HG03457 (cell line): ENCODE results near the gene AGK.

ENCODE experiments used
- ATAC-seq: cut with Tn5 transposase; IDR thresholded peaks from one replicate; pipeline ENCODE4 v1.9.1; 2021; ENCODE audit warnings: moderate number of reproducible peaks; ENCODE audit not compliant: unreplicated experiment

The AGK gene, protein sequence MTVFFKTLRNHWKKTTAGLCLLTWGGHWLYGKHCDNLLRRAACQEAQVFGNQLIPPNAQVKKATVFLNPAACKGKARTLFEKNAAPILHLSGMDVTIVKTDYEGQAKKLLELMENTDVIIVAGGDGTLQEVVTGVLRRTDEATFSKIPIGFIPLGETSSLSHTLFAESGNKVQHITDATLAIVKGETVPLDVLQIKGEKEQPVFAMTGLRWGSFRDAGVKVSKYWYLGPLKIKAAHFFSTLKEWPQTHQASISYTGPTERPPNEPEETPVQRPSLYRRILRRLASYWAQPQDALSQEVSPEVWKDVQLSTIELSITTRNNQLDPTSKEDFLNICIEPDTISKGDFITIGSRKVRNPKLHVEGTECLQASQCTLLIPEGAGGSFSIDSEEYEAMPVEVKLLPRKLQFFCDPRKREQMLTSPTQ

DNA sequence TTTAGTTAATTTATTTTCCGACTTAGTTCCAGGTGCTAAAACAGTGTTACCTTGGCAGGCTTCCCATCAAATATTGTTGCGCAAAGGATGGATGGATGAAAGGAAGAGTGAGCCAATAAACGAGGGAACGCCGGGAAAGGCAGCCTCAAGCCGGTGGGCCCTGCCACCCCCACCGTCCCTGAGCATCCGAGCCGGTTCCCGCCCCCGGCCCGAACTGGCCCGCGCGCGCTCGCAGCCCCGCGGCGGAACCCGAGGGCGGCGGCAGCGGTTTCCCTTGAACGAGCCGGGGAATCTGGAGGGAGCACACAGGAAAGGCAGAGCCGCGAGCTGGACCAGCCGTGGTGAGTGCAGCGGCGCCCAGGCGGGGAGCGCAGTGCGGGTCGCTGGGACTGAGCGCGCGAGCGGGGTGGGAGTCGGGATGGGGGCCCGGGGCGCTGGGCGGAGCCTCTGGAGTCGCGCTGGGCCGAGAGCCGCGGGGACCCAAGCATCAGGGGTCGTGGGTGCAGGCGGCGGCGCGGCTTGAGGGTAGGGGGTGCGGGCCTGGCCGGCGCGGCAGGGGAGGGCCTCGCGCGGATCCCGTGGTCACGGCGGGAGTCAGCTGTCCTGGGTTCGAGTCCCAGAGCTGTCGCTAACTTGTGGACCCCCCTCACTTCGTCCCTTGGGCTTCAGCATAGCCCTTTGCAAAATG is at the start of gene AGK:
TSS of gene AGK (plus strand) at position 317 of the 688 bp plus-strand sequence. CDS start 4,057 bp downstream, outside the sequence.
- peak; percentile 83 for ATAC-seq

DNA sequence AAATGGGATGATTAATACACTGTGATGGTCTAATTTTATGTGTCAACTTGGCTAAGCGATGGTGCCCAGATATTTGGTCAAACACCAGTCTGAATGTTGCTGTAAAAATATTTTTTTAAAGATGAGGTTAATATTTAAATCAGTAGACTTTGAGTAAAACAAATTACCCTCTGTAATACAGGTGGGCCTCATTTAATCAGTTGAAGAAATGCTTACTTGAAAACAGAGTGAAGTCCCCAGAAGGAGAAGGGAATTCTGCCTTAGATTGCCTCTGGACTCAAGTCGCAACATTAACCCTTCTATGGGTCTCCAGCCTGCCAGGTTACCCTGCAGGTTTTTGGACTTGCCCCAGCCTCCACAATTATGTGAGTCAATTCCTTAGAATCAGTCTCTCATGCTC is 49.8 kb upstream of the AGK start:
- ATAC-seq: no peak

DNA sequence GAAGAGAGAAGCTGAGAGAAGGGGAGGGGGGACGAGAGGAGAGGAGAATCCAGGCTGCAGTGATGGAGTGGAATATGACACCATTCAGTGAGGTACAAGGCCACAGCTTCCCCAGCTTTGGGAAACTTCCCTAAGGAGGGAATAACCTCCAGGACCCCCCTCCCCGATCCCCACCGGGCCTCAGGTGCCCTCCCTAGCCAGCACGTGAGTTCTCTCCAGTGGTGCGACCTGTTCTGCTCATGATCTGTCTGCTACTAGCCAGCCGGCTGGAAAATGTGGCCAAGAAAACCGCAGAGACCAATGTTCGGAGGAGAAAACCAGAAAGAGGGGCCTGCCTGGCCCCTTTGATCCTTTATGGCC is 39.9 kb upstream of the AGK start:
- ATAC-seq: no peak

DNA sequence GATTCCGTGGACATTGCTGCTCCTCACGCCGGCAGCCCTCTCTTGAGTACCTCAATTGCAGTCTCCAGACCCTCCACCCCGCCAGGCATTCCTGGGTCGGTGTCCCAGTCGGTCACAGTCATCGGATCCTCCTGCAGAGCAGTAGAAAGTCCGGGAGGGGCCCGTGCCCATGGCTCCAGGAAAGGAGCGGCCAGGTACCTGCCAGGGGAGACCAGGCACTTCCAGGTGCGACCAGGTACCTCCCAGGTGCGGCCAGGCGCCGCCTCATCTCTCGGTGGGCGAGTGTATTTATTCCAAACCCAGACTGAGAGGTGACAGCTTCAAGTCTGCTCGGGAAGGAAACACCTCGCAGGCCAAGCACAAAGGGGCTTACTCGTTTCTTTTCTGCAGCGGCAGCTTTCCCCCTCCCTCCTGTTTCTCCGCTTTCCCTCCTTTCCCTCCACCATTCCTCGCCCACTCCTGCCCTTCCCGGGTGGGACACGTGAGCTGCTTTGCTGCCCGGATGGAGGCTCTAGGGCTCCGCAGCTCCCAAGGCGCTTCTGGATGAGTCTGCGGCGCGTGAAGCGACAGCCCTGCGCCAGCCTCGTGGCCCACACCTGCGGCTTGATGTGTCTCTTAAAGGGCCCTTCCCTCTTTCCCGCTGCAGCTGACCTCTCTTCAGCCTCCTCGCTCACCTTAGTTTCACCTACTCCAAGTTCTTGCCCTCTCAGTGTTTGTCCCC is 39.4 kb upstream of the AGK start:
- no peak for ATAC-seq

DNA sequence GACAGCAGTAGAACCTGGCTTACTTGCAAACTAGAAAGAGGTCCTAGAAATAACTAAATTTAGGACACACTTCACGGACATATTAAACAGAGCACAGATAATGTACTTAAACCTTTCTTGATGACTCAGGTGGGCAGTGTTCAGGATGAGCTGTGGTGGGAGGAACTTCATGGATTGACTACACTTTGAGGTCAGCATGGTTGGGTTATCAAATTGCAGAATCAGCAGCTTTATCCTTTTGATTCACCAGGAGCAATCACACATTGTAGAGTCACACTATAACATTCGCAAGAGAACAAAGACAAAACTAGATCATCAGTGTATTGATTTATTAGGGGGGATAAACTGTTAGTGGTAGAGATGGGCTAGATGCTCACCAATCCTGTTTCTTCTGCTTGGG is 38.6 kb upstream of the AGK start:
- ATAC-seq: no peak

DNA sequence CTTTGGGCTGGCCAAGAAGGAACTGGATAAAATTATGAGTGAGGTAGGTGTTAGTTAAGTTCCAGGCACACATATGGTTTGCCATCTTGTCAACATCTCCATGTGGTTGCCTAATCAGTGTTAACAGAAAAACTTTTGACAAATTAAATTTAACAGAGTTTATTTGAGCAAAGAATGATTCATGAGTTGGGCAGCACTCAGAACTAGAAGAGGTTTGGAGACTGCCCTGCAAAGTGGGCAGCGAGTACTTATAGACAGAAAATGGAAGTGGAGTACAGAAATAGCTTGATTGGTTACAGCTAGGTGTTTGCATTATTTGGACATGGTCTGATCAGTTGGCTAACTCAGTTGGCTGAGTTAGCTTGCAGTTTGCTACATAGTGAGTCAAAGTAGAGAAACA is 37.5 kb upstream of the AGK start:
- ATAC-seq: no peak

DNA sequence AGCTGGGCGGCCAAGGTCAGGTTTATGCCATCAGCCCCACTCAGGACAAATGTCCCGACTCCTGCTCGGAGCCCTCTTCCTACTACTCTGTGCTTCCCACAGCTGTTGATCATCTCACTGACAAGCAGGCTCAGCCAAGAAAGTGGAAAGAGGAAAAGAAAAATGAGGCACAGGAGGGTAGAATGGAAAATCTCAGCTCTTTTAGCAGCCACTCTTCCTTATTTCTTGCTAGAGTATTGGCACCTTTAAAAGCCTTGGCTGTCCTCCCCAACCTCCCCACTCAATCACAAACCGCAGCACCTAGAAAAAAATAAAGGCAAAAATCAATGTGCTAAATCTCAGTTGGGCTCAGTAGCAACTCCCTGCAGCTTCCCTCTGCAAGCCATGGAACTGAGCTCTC is 35.3 kb upstream of the AGK start:
- ATAC-seq: no peak

DNA sequence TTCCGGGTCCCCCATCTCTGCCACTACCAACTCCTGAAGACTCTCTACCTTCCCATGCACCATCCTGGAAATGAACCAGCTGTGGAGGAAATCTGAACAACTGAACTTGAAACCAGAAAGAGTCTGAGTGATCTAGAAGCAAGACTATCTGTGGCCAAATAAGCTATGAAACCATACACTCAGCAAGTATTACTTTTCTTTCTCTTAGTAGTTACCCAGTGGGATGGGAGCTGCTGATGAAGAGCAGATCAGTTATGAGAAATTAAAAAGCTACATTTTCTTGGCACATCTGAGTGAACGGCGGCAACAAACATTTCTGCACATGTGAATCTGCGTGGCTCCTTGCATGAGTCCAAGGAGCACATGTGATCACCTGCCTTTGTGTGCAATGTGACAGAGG is 31.6 kb upstream of the AGK start:
- ATAC-seq: no peak

DNA sequence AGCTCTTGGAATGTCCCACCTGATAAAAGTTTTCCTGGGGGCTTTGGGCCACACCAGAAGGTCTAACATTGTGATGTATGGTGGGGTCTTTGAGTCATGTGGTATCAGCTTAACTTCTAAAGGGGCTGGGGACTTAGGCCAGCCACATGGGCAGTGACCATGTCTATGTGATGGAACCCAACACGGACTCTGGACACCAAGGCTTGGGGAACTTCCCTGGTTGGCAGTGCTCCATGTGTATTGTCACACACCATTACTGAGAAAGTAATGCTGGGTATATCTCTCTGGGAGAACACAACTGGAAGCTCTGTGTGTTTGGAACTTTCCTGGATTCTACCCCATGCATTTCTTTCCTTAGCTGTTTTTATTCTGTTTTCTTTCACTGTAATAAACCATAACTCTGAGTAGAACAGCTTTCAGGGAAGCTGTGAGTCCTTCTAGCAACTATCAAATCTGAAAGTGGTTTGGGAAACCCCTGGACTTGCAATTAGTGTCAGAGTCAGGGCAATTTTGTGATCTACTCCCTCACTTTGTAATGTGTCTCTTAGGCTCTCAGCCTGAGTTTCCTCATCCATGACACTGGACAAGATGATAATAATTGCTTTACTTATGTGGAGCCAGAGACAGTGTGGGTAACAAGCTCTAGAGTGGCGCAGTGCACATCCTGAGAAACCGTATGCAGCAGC is 28.4 kb upstream of the AGK start:
- ATAC-seq: no peak

DNA sequence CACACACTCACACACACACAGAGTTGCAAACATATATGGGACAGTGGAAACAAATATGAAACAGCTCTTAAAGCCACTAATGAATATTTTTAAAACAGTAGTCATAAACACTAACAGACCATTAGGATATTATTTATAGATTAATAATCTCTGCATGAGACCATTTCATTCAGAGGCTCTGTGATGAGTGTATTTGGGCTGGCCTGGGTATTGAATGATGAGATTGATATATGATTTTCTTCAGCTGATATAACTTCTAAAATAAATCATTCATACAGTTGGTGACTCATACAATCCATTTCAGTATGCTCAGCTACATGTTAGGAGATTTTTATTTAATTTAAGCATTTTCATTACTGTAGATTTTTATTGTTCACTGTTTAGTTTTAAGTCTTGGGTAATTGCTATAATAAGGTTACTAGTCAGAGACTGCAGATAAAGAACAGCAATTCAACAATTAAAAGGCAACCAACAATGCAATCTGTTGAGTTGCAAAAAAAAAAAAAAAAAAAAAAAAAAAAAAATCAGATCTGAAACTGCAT is 25.2 kb upstream of the AGK start:
- ATAC-seq: no peak

DNA sequence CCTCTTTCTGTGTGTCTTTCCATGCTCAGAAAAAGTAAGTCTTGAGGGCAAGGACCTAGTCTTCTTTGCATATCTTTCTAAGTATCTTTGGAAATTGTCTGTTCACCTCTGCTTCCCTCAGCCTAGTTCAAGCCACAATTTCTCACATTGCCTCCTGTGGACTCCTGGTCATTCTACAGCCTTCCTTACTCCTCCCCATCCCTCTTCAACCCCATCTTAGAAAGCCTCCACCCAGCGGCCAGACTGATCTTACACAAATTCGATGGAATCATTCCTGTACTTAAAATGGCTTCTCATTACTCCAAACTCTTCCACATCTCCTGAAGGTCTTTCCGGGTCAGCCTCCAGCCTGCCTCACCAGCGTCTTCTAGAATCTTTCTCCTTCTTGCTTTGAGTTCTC is 24.1 kb upstream of the AGK start:
- no peak for ATAC-seq

DNA sequence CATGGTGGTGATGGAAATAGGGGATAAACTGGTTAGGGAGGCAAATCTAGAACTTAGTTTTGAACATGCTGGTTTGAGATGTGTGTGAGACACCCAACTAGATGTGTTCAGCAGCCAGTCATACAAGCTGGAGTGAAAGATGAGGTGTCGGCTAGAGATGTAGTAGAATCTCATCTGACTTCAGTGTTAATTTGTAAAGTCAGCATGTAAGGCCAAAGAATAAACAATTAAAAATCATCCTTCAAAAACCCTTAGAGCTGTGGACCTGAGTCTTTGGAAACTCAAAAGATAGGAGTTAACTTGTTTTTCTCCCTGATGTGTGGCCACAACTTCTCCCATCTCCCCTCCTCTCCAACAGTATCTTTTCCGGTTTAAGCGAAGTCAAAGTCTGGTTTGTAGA is 22.8 kb upstream of the AGK start:
- ATAC-seq: no peak

DNA sequence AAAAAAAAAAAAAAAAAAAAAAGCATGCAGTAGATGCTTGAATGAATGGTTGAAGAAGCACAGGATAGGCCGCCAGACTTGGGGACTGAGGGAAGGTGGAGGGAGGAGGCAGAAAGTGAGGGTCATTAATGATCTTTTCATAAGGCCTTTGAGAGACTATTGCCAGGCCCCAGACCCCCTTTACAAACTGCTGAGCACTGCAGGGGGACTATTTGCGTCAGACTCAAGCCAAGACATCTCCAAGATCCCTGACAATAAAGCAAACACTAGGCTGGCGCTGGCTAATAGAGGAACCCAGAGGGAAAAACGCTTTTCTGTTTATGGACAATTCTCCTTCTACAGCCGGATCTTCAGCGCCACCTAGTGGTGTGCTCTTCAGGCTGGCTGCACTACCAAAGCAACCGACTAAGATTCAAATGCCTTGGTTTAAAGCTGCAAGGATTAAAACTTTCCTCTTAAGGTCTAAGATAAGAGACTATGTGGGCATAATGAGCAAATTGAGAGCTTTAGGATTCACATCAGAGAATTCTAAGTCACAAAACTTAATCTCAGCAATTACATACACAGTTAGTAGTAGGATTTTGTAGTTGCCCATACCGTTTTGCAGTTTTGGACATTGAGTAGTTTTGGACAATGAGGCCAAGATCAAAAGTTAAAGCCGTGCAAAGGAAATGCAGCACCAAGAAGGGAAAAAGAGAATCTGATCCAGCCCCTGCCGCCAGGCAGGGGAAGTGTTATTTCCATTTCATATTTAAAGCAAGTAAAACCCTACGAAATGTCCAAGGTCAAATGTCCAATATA is 17.9 kb upstream of the AGK start:
- ATAC-seq: no peak

DNA sequence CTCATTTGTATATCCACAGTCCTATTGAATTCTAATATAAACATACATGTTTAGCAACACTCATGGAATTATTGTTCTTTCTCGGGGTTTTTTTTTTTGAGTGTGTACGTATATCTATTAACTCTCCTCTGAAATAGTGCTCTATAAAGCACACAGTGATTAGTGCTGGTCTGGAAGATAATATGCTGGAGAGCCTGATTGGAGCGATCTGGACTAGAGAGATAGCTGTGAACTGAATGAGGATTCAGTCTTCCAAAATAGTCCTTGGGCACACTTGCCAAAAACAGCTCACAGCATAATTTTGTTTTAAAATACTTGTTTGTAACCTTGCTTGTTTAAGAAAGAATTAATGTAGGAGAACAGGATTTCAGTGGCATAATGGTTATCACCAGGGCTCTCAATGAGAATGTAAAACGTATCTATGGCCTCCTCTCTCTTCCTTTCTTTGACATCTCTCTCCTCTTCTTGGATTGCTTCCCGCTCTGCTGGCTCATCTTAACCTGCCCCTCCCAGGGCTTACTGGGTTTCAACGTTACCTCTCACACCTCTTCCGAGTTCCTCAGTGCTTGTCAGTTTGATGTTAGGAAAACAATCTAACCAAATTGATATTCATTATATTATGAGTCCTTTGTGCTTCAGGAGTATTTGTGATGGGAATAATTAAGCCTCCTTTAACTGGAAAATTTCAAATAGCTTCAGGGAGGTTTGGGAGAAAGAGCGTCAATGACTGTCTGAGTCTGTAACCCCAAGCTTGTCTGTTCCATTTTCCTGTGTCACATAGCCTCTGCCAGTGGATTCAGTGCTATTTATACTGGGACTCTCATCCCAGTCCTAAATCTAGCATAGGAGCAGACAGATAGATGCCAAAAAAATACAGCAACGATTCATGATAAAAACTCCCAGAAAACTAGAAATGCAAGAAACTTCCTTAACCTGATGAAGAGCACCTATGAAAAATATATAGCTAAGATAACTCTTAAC is 16.2 kb upstream of the AGK start:
- no peak for ATAC-seq

DNA sequence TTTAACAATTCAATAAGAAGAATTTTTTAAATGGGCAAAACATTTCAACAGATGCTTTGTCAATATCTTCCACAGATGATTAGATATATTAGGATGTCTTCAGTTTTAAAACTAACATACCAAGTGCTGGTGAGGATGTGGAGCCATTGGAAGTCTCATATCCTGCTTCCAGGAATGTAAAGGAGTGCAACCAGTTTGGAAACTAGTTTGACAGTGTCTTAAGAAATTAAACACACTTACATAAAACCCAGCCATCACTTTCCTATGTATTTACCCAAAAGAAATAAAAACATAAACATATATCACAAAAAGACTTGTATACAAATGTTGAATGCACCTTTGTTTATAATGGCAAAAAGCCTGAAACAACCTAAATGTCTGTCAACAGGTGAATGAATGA is 13.3 kb upstream of the AGK start:
- ATAC-seq: no peak

DNA sequence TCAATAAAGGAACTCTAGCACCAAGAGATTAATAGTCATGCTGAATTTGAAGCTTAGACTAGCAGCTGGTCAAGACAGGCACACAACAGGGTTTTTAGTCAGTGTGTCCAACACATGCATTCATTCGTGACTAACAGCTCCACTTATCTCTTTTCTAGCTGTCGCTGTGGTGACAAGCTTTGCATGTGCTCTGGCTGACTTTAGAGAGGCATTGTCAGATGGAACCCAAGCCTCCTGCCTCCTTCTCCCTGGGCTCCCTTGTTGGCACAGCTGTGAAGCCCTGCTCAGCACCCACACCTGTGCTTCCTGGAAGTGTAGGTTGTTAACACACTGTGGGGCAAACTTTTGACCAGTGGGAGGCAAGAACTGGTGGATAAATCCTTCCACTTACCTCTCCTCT is 9.8 kb upstream of the AGK start:
- ATAC-seq: no peak

DNA sequence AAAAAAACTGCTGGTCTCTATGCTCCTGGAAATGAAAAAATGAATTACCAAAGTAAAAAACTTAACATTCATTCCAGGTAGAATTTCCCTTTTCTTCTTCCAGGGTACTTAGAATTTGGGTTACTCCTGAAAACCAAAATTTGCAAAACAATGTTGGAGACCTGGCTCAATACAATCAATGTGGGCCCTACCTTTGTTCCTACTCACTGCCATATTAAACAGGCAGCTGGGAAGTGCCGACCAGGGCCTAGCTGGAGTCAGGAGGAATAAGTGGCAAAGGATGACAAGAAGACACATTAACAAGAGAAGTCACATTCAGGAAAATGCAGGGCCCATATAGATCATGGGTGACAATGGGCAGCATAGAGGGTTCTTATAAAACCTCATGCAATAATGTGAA is 6.4 kb upstream of the AGK start:
- ATAC-seq: no peak

DNA sequence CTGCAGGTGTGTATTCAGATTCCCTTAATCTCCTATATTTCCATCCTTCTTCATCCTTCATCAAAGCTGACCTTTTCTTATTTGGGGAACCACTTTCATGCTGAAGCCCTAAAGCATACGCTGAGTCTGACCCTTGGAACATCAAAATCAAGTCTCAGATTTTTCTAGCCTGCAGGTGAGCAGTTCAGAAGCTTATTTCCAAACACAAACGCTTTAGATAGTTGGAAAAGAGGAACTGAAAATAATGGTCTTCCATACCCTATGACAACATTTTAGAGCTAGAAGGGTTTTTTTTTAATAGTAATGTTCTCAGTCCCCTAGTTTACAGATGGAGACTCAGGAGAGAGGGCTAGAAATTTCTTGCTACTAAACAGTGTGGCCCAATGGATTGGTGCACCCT is 1.6 kb upstream of the AGK start:
- no peak for ATAC-seq
